Activated CD4-positive, alpha-beta T cell treated with anti-CD3 and anti-CD28 coated beads, Interleukin-10, Interleukin-2, amounts not matched to agents 100 ng/mL and 50 ng/mL, durations not matched to agents 16 hours and 8 hours (primary cell): ENCODE measurements around the gene LHX6.

ENCODE experiments used
- DNase-seq: peaks from one replicate; pipeline ENCODE4 v3.0.0-alpha.2; 2020

LHX6 gene

GRCh38 chr9:122190597-122191381, 38.0 kb downstream of the LHX6 start:
- peak; percentile 54 for DNase-seq

DNA sequence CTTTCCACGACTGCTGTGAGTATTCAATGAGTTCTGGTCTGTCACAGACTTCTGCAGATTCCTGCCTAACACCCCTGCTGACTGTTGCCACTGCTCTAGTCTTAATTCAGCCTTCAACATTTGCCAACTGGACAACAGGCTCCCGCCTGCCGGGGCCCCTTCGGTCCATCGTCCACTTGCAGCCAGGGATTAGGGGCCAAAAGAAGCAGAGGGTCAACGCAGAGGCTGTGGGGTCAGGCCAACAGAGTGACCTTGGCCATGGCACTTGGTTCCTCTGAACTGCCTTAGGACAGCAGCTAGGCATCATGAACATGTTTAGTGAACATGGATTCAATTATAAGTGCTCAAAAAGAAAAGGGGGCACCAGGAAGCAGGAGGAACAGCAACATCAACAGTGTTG, 40.4 kb downstream of the LHX6 start:
- DNase-seq, result no peak

DNA sequence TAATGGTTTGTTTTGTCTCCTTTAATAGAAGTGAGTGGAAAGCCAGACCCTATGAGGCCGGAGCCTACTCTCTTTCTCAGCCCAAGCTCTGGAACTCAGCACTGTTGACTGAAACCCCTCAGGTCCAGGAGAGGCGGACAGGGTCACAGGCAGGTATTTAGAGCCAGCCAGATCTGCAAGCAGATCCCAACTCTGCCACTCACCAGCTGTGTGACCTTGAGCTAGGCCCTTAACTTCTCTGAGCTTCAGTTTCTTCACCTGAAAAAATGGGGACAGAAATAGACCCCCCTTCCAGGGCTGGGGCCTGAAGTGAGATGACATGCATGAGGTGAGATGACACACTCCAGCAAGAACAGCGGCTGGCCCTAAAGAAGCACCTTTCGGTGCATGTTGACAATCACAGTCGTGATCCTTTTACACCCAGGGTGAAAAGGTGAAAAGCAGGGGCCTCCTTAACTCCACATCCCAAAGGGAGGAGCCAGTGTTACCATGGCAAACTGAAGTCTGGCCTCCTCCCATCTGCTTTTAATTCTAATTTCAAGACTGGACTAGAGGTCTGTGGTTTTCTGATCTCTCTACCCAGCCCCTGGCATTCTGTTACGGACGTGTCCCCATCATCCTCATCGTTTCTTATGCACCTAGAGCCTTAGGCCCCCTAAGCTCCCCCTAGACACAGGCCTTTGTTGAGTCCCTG, 41.8 kb downstream of the LHX6 start:
- DNase-seq, result no peak

DNA sequence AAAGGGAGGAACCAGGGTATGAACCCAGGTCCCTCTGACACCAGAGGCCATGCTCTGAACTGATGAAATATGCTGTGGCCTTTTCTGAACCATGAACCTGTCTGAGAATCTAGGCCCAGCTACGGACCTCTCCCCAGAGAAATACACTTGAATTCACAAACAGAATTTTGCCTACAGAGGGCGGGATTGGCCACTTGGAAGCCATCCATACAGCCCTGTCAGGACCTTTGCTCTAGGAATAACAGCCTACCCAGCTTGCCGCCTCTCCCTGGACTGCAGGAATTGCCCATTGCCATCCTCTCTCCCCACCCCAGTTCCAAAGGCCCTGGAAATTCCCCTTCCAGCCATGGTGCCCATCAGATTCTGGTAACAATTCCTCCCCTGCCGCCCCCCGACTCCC, 42.5 kb downstream of the LHX6 start:
- DNase-seq, result no peak

GRCh38 chr9:122184551-122184950, 44.2 kb downstream of the LHX6 start:
- DNase-seq, result no peak

- no peak for DNase-seq
These were observed 45.3 kb downstream of the LHX6 start for GRCh38 chr9:122183501-122183900.

DNA sequence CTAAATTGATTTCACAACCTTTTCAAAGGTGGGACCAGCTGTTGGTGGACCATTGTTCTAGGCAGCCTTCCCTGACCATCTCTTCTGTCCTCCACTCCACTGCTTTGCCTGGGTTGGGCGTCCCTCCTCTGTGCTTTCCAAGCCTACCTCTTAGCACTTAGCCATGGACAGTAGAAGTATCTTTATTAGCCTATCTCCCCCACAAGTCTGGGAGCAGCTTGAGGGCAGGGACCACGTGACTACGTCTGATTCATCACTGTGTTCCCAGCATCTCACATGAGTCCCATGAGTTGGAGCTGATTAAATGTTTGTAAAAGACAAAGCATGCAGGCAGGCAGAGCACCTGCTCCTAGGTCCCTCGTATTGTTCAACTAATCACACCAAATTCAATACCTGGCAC, 48.1 kb downstream of the LHX6 start:
- DNase-seq, result no peak

GRCh38 chr9:122179690-122180074, 49.1 kb downstream of the LHX6 start:
- DNase-seq, result no peak

- no peak for DNase-seq
These were observed 49.6 kb downstream of the LHX6 start for GRCh38 chr9:122179054-122179689.

- no peak for DNase-seq
These were observed 51.8 kb downstream of the LHX6 start for GRCh38 chr9:122176916-122177315.

DNA sequence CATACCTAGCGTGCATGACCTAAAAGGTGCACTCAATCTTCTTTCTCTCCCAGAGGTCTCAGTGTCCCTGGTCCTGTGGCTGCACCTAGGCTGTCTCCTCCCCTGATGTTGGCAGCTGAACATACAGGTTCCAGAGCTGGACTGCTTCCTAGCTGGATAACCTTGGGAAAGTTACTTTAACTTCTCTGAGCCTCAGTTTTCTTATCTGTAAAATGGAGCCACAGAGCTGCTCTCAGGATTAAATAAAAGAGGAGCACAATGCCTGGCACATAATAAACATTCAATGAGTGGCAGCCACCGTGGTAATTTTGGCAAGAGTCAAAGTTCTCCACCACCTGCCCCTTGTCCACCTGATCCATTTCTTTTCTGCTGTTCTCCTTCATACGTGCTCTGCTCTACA, 55.1 kb downstream of the LHX6 start:
- DNase-seq, result no peak

- DNase-seq, result no peak
These were observed 56.6 kb downstream of the LHX6 start for GRCh38 chr9:122172131-122172530.

GRCh38 chr9:122168356-122168755, 60.4 kb downstream of the LHX6 start:
- DNase-seq, result no peak

DNA sequence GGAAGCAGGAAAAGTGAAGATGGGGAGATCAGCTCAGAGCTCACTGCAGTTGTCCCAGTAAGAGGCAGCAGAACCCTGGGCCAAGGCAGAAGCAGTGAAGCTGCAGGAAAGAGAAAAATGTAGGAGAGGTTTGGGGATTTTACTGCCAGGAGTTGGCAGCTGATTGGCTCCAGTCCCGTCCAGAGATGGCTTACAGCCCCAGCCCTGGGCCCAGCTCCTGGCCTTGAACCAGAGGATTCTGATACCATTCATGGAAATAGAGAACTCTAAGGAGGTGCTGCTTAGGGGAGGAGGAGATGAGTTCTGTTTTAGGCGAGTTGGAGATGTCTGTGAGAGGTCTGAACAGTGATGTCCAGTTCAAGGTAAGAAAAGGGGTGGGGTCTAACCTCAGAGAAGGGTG, 64.5 kb downstream of the LHX6 start:
- no peak for DNase-seq

- no peak for DNase-seq
These were observed 66.3 kb downstream of the LHX6 start for GRCh38 chr9:122162415-122162814.

DNA sequence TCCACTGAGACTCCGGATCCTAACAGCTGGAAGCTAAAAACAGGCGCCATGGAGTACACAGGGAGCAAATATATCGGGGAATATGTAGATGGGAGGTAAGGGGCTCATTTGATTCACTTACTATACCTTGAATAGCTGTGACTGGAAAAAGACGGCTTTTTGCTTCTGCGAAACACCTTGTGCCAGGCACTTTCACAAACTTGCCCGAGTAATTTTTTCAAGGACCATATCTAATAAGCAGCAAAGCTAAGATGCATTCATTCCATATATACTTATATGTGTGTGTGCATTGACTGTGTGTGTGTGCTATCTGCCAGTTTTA, 68.9 kb downstream of the LHX6 start:
- no peak for DNase-seq

DNA sequence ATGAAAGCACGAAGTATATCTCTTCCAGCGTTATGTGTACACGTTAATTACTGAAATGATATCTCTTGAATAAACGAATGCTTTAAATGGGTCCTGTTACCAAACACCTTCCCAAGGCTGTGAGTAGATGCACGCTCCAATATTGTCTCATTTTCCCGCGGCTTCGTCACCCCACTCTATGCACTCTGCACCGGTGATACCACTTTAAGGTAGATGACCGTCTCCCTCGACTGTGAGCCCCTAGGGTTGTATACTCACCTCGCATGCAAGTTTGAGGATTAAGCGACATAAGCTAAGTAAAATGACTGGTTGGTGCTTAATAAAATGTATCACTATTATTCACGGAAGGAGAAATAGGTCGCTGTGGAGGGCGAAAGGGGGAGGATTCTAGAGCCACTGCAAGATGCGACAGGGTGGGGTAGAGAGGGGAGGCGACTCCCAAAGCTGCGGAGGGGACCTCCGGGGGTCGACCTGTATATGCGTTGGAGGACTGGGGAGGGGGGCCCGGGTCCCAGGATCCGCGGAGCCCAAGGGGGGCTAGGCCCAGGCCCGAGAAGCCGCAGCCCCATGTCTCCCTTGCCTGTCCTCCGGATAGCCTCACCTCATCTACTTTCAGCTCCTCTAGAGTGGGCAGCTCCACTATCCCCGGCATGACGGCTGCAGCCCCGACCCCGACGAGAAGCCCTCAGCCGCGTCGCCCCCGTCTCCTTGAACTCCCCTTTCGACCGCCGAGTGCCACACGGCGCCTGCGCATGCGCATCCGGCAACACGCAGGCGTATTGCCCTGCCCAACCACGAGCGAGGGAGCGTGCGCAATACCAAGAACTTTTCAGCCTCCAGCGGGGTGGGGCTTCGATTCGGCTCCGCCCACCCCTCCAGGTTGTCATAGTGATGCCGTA, 69.5 kb downstream of the LHX6 start, which contains the start of the genes MORN5 and NDUFA8:
TSS of gene MORN5 (plus strand) at position 883 of the 899 bp plus-strand sequence. CDS start 65 bp downstream, outside the sequence.
TSS of gene NDUFA8 (minus strand) at position 754 of the 899 bp plus-strand sequence. CDS start at position 652, 102 bp downstream.
- DNase-seq, result peak; percentile 97

GRCh38 chr9:122158202-122158601, 70.6 kb downstream of the LHX6 start:
- DNase-seq, result peak; percentile 60

GRCh38 chr9:122155796-122156195, 73.0 kb downstream of the LHX6 start:
- DNase-seq, result no peak
